HG03520 (cell line): ENCODE data around the gene METTL8.

Experiments used
- ATAC-seq: cut with Tn5 transposase; IDR thresholded peaks from one replicate; pipeline ENCODE4 v1.9.1; 2021; ENCODE audit warnings: mild to moderate bottlenecking, moderate library complexity; ENCODE audit not compliant: unreplicated experiment

The METTL8 gene

DNA sequence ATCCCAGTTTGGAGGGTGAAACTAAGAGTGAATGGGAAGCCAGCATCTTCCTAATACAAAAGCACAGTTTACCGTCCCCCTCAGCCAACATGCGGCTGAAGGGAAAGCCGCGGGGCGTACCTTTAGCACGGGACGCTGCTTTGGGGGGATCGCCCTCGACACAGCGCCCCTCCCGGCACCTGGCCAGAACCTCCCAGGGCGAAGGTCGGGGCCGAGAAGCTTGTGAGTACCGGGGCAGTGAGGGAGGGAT, at the start of gene METTL8:
Gene METTL8, minus strand, starts transcription at position 228 of the 250 bp plus-strand sequence. CDS start 41,805 bp downstream, outside the sequence.
- ATAC-seq: no peak

- ATAC-seq: no peak
These were observed 49.1 kb upstream of the METTL8 start for GRCh38 chr2:171482877-171483276.

GRCh38 chr2:171482308-171482707, 48.5 kb upstream of the METTL8 start:
- no peak for ATAC-seq

GRCh38 chr2:171480908-171481307, 47.1 kb upstream of the METTL8 start:
- no peak for ATAC-seq

DNA sequence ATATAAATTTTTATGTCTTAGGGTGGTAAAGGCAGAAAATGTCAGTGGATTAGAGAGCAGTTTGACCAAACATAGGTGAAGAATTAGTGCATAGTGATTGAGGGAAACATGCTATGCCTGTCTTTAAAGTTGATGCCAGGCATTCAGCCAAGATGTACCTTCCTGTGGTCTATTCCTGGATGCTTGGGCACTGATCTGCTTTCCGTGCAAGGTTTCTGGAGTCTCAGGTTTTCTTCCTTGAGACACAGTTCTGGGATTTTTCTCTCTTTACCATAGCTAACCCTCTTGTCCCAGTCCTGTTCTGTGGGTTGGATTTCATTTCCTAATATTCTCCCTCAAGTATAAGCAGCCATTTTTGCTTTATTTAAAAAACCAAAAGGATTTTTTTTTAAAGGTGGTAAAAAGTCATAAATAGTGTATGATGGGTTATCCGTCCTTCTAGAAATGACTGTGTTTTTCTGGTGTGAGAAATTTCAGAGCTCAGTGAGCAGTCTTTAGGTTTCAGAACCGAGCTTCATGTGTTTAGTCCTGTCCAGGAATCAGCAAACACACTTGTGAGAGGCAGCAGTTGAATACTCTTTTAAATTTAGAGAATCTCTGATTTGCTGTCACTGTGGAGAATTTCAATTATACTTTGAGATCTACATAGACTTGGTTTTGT, 45.5 kb upstream of the METTL8 start:
- peak; percentile 63 for ATAC-seq

DNA sequence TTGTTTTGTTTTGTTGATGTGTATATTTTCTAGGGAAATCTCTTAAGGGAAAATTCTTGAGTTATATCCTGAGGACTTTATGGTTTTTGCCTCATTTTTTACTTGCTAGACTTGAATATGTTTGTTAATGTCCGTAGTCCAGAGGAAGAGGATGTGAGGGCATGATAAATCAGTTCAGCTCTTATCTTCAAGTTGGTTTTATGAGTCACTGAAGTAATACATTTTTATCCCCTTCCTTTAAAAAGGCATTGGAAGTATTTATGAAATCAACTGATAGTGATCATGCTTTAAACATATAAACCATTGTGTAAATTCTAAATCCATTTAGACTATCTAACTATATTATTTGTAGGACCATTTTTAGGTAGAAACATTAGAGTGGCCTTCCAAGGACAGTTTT, 44.6 kb upstream of the METTL8 start:
- no peak for ATAC-seq

GRCh38 chr2:171475979-171476378, 42.2 kb upstream of the METTL8 start:
- ATAC-seq: no peak

GRCh38 chr2:171470129-171470528, 36.3 kb upstream of the METTL8 start:
- no peak for ATAC-seq

- no peak for ATAC-seq
These were observed 35.4 kb upstream of the METTL8 start for GRCh38 chr2:171469176-171469575.

DNA sequence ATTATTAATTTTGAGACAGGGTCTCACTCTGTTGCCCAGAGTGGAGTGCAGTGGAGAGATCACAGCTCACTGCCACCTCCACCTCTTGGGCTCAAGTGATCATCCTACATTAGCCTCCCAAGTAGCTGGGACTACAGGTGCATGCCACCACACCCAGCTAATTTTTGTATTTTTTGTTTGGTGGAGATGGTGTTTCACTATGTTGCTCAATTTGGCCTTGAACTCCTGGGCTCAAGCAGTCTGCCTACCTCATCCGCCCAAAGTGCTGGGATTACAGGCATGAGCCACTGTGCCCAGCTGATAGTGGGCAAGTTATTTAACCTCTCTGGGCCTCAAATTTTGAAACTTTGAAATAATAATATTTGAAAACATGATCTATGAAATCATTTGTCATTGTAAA, 26.7 kb upstream of the METTL8 start:
- no peak for ATAC-seq

- ATAC-seq: no peak
These were observed 25.7 kb upstream of the METTL8 start for GRCh38 chr2:171459498-171459897.

- ATAC-seq: no peak
These were observed 19.0 kb upstream of the METTL8 start for GRCh38 chr2:171452773-171453172.

DNA sequence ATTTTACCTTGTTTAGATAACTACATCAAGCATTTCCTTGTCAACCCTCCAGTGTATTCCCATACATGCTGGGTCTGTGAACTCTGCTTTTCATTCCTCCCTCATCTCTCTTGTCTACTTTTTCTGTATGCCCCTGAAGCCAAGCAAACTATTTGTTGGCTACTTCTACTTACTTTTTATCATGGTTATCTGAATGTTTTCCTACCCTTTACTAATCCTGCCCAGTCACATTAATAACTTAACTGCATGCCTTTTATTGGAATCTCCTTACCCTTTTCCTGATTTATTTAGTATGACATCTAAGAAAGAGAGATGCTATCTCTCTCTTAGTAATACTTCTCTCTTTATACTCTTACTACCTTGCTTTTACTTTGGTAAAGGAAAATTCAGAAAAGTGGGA, 17.3 kb upstream of the METTL8 start:
- ATAC-seq: no peak

GRCh38 chr2:171447675-171448074, 13.9 kb upstream of the METTL8 start:
- ATAC-seq: no peak

DNA sequence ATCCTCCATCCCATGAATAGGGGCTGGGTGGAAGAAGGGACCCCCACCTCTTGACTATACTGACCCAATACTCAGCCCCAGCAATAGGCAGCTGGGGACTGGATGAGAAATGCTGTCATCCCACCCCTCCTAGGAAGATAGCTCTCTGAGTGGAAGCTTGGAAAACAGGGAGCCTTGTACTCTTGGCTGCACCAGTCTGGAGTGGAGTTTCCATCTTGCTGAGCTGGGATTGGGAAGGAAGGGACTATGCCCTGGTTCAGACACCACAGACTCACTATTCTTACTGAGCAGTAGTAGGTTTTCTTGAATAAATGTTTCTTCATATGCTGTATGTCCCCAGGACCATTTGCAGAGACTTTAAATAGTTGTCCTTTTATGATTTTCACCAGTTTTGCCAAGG, 7.7 kb upstream of the METTL8 start:
- no peak for ATAC-seq

DNA sequence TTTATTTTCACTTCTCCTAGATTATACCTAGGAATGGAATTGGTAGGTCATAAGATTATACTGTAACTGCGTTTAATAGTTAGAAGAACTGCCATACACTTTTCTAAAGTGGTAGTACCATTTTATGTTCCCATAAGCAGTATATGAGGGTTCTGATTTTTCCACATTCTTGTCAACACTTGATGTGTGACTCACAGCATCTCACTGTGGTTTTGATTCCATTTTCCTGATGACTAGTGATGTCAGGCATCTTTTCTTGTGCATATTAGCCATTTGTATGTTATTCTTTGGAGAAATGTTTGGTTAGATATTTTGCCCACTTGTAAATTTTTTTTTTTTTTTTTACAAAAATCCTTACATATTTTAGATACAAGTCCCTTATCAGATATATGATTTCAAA, 2.5 kb upstream of the METTL8 start:
- no peak for ATAC-seq

- ATAC-seq: peak; percentile 86
These were observed 511 bp upstream of the METTL8 start, which contains the start of gene DCAF17 for GRCh38 chr2:171434013-171434989. Gene DCAF17 (plus strand): TSS chr2:171434226. CDS start chr2:171434578, 352 bp downstream.

- no peak for ATAC-seq
These were observed 624 bp downstream of the METTL8 start for GRCh38 chr2:171432969-171433762.

DNA sequence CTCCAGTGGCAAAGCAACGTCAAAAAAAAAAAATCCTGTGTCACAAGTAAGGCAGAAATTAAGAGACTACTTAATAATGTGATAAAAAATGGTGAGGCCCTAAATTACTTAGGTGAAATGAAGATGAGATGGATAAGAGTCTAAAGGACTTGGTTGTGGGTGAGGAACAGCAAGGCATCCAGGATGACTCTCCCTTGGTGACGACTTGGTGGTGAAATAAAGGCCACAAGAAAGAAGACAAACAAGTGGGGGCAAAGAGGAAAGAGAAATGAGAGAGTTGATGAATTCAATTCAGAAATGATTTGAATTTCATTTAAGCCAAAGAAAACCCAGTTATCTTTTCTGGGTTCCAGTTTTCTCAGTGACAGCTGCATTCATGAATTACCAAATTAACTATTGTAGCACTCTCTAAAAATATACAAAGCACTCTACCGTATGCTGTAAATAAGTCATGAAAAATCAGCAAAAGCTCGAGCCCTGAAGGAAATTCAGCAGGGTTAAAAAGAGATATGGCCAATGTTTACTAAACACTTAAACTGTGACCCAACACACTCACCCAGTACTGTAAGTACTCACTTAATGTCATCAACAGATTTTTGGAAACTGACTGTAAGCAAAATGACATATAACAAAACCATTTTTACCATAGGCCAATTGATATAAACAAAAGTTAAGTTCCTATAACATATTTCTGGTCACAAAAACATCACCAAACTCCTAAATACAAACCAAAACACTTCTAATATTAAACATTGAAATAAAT, 1.4 kb downstream of the METTL8 start:
- ATAC-seq: no peak

GRCh38 chr2:171431677-171432167, 2.1 kb downstream of the METTL8 start:
- ATAC-seq: no peak
